OCI-LY7 (cell line): ENCODE data around the gene PRRX1. TPM values are rescaled to one million over a fixed set of nuclear protein-coding genes. Genes with fewer than 3 reads are reported as not detected.

Experiments used
- BruUV-seq: library from RNA; stranded (reverse); fragments of 400-500 nt; replicated peaks from 2 replicates; lab custom pipeline; 2021; lab: Mats Ljungman, UMichigan
- CTCF ChIA-PET: fragments of 300-600 bp; sonication (Branson Sonifier 250); formaldehyde crosslinking; loops from one replicate; lab custom pipeline; 2022; ENCODE audit warnings: antibody characterized with exemption; ENCODE audit not compliant: unreplicated experiment; lab: Charles Lee
- POLR2A ChIA-PET: fragments of 300-600 bp; sonication (Branson Sonifier 250); formaldehyde crosslinking; loops from one replicate; lab custom pipeline; 2022; ENCODE audit warnings: antibody characterized with exemption; lab: Charles Lee
- DNase-seq: peaks from one replicate; pipeline ENCODE4 v3.0.0-alpha.2; 2015; ENCODE audit warnings: low spot score
- H2AFZ ChIP-seq: fragments of 200-600 bp; sonication (generic), shearing (Covaris generic); 2 replicates; pipeline ENCODE4 v1.6.1; 2014; ENCODE audit warnings: mild to moderate bottlenecking, antibody characterized with exemption, low read length, moderate library complexity
- H3K27ac ChIP-seq: fragments of 200-600 bp; sonication (generic); 2 replicates; pipeline ENCODE4 v1.5.1; 2014; ENCODE audit warnings: mixed run types, low read depth, mild to moderate bottlenecking, moderate library complexity, low read length, inconsistent platforms; ENCODE audit not compliant: poor library complexity, severe bottlenecking
- H3K36me3 ChIP-seq: fragments of 200-600 bp; sonication (generic); 2 replicates; pipeline ENCODE4 v1.6.1; 2014; ENCODE audit warnings: mild to moderate bottlenecking, antibody characterized with exemption, low read length, moderate library complexity, mixed read lengths; ENCODE audit not compliant: insufficient read depth
- H3K4me1 ChIP-seq: fragments of 200-600 bp; sonication (generic); 2 replicates; pipeline ENCODE4 v1.5.1; 2014; ENCODE audit warnings: mild to moderate bottlenecking, low read length; ENCODE audit not compliant: insufficient read depth, poor library complexity, severe bottlenecking
- H3K4me2 ChIP-seq: fragments of 200-600 bp; sonication (generic); 2 replicates; pipeline ENCODE4 v1.6.1; 2014; ENCODE audit warnings: mild to moderate bottlenecking, low read length
- H3K4me3 ChIP-seq: fragments of 200-600 bp; sonication (generic); 2 replicates; pipeline ENCODE4 v1.5.1; 2014; ENCODE audit warnings: mild to moderate bottlenecking, low read depth, low read length; ENCODE audit not compliant: poor library complexity, severe bottlenecking
- H3K79me2 ChIP-seq: fragments of 200-600 bp; sonication (generic); 2 replicates; pipeline ENCODE4 v1.6.1; 2016; ENCODE audit warnings: low read depth, mild to moderate bottlenecking, low read length, moderate library complexity, mixed read lengths; ENCODE audit not compliant: insufficient read depth
- H3K9me2 ChIP-seq: fragments of 200-600 bp; sonication (generic); 2 replicates; pipeline ENCODE4 v1.6.1; 2016; ENCODE audit warnings: mild to moderate bottlenecking, low read length, mixed read lengths; ENCODE audit not compliant: insufficient read depth
- H3K9me3 ChIP-seq: fragments of 200-600 bp; sonication (generic); 2 replicates; pipeline ENCODE4 v1.6.1; 2014; ENCODE audit warnings: mild to moderate bottlenecking, mixed run types, low read length, mixed read lengths
- H4K20me1 ChIP-seq: fragments of 200-600 bp; sonication (generic); 2 replicates; pipeline ENCODE4 v1.6.1; 2014; ENCODE audit warnings: mild to moderate bottlenecking, antibody characterized with exemption, low read length, moderate library complexity, mixed read lengths; ENCODE audit not compliant: insufficient read depth
- CTCF ChIP-seq: fragments of 200-600 bp; sonication (generic); conservative IDR thresholded peaks from 2 replicates; pipeline ENCODE4 v1.5.1; 2014; ENCODE audit warnings: mild to moderate bottlenecking, antibody characterized with exemption, low read length, moderate library complexity, mixed read lengths
- EZH2phosphoT487 ChIP-seq: fragments of 200-600 bp; sonication (generic); IDR thresholded peaks from 2 replicates; pipeline ENCODE4 v1.6.1; 2018; ENCODE audit warnings: low read depth, borderline replicate concordance, mild to moderate bottlenecking, mixed run types, antibody characterized with exemption, low read length, moderate library complexity, mixed read lengths
- intact Hi-C: fragments of 100-400 bp; cut with micrococcal nuclease; formaldehyde crosslinking; loops from one replicate; pipeline ENCODE4 v1.10.0; 2022; ENCODE audit not compliant: unreplicated experiment
- total RNA-seq, 2 experiments: library from RNA; depleted of rRNA in 1 of 2; stranded (reverse); fragments of >200 nt in 1 of 2; shearing (Covaris generic) in 1 of 2; gene quantifications; 2 replicates each; pipeline ENCODE4 v1.2.3, GENCODE V29; 2014 to 2022

PRRX1 gene
- total RNA-seq, 2 experiments from 2014 or later, result not detected

GRCh38 chr1:170691258-170691657 lies 27.3 kb downstream of the PRRX1 start:
- DNase-seq, result no peak
- no TSS peak for BruUV-seq
- H3K4me3 ChIP-seq, result no peak overlapping the region
- H3K79me2 ChIP-seq, result no peaks in the 10 kb centered on the region
- no peaks in the 10 kb centered on the region for H3K9me3 ChIP-seq
- no peaks in the 10 kb centered on the region for H3K36me3 ChIP-seq
- POLR2A ChIA-PET, result interaction anchor here (1.1 kb wide), 1 partner anchor 623 kb away, joined by 3 read pairs; the partner anchor contains the start of gene FMO4
- no peaks in the 10 kb centered on the region for H3K9me2 ChIP-seq
- intact Hi-C loops, result loop anchor here (5.0 kb wide), 1 partner anchor 236 kb away; no protein-coding TSS in a partner anchor
- H2AFZ ChIP-seq, result no peak overlapping the region
- H4K20me1 ChIP-seq, result no peaks in the 10 kb centered on the region
- no peaks in the 10 kb centered on the region for H3K4me1 ChIP-seq
- CTCF ChIA-PET, result no interaction called here
- no peak overlapping the region for H3K4me2 ChIP-seq
- no peak overlapping the region for H3K27ac ChIP-seq
- no peak for TF ChIP-seq EZH2phosphoT487
- TF ChIP-seq CTCF, result no peak

GRCh38 chr1:170692866-170693575 lies 29.1 kb downstream of the PRRX1 start:
- TF ChIP-seq EZH2phosphoT487, result no peak
- TF ChIP-seq CTCF, result no peak
- H3K4me2 ChIP-seq, result no peak overlapping the region
- no peak overlapping the region for H3K27ac ChIP-seq
- CTCF ChIA-PET, result no interaction called here
- H3K9me3 ChIP-seq, result no peaks in the 10 kb centered on the region
- no peaks in the 10 kb centered on the region for H3K4me1 ChIP-seq
- no peaks in the 10 kb centered on the region for H3K9me2 ChIP-seq
- intact Hi-C loops, result loop anchor here (5.0 kb wide), 1 partner anchor 234 kb away; no protein-coding TSS in a partner anchor
- no peaks in the 10 kb centered on the region for H3K79me2 ChIP-seq
- POLR2A ChIA-PET, result interaction anchor here (0.6 kb wide), 1 partner anchor 216 kb away, joined by 3 read pairs; no protein-coding TSS in a partner anchor
- H3K36me3 ChIP-seq, result no peaks in the 10 kb centered on the region
- DNase-seq, result no peak
- no peaks in the 10 kb centered on the region for H4K20me1 ChIP-seq
- BruUV-seq, result no TSS peak
- H2AFZ ChIP-seq, result no peak overlapping the region
- no peak overlapping the region for H3K4me3 ChIP-seq
